ENCODE data around the gene SYT17. TPM values are rescaled to one million over a fixed set of nuclear protein-coding genes. Genes with fewer than 3 reads are reported as not detected.

Gene SYT17
- polyA plus RNA-seq, 2 donors = 3.5 to 6.2 TPM

DNA sequence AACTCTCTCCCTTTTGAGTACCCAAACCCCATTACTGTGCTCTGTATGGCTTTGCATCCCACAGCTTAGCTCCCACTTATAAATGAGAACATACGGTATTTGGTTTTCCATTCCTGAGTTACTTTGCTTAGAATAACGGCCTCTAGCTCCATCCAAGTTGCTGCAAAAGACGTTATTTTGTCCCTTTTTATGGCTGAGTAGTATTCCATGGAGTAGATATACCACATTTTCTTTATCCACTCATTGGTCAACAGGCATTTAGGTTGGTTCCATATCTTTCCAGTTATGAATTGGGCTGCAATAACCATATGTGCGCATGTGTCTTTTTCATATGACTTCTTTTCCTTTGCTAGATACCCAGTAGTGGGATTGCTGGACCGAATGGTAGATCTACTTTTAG is 19.9 kb upstream of the SYT17 start:
- H3K4me1 ChIP-seq (ENCODE audit: control insufficient read depth in 2 of 2, insufficient read depth in 2 of 2, low read length in 1 of 2) = peaks cover 0 to 2% of the 10 kb centered on the region in 2 donors
- no peaks in the 10 kb centered on the region for H3K27me3 ChIP-seq (ENCODE audit: control insufficient read depth in 1 of 2, insufficient read depth in 2 of 2, low read length in 2 of 2)
- WGBS, 2 donors = 84 to 96% methylated on average over 5 of the region's 5 CpGs
- no peaks in the 10 kb centered on the region for H3K36me3 ChIP-seq (ENCODE audit: control insufficient read depth in 2 of 2, insufficient read depth in 2 of 2, low read length in 1 of 2)
- H3K9me3 ChIP-seq (ENCODE audit: control insufficient read depth in 2 of 2, insufficient read depth in 1 of 2, low read depth in 1 of 2, low read length in 1 of 2) = no peaks in the 10 kb centered on the region
- no peak overlapping the region for H3K4me3 ChIP-seq (ENCODE audit: low read depth in 1 of 2, low read length in 2 of 2)
- H3K27ac ChIP-seq (ENCODE audit: low read depth in 2 of 2, low read length in 1 of 2) = no peak overlapping the region

DNA sequence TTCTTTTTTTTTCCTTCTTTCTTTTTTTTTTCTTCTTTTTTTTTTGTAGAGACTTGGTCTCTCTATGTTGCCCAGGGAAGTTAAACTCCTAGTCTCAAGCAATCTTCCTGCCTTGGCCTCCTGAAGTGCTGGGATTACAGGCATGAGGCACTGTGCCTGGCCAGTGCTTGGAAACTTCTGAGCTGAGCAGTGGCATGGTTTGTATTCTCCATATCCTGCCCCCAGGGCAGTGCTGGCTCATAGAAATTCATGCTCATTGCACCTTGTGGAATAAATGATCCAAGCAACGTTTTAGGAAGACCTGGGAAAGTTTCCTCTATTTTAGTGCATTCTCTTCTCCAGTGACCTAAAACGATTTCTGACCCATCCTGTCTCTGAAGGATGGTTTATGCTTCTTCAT is 16.7 kb upstream of the SYT17 start:
- no peaks in the 10 kb centered on the region for H3K27me3 ChIP-seq (ENCODE audit: control insufficient read depth in 1 of 2, insufficient read depth in 2 of 2, low read length in 2 of 2)
- no peaks in the 10 kb centered on the region for H3K36me3 ChIP-seq (ENCODE audit: control insufficient read depth in 2 of 2, insufficient read depth in 2 of 2, low read length in 1 of 2)
- H3K4me1 ChIP-seq (ENCODE audit: control insufficient read depth in 2 of 2, insufficient read depth in 2 of 2, low read length in 1 of 2) = no peaks in the 10 kb centered on the region
- H3K27ac ChIP-seq (ENCODE audit: low read depth in 2 of 2, low read length in 1 of 2) = no peak overlapping the region
- no peak overlapping the region for H3K4me3 ChIP-seq (ENCODE audit: low read depth in 1 of 2, low read length in 2 of 2)
- peaks cover 0 to 3% of the 10 kb centered on the region in 2 donors for H3K9me3 ChIP-seq (ENCODE audit: control insufficient read depth in 2 of 2, insufficient read depth in 1 of 2, low read depth in 1 of 2, low read length in 1 of 2)
- 42 to 46% methylated on average over 2 of the region's 2 CpGs for WGBS, 2 donors

DNA sequence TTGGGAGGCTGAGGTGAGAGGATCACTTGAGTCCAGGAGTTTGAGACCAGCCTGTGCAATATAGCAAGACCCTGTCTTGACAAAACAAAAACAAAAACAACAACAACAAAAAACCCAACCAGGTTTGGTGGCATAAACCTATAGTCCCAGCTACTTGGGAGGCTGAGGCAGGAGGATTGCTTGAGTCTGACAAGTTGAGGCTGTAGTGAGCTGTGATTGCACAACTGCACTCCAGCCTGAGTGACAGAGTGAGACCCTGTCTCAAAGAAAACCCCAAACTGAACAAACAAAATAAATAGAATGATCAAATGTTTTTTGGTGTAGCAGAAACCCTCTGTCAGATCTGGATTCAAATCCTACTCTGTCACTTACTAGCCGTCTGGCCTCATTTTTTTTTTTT is 16.0 kb upstream of the SYT17 start:
- no peak overlapping the region for H3K27ac ChIP-seq (ENCODE audit: low read depth in 2 of 2, low read length in 1 of 2)
- no peaks in the 10 kb centered on the region for H3K36me3 ChIP-seq (ENCODE audit: control insufficient read depth in 2 of 2, insufficient read depth in 2 of 2, low read length in 1 of 2)
- H3K27me3 ChIP-seq (ENCODE audit: control insufficient read depth in 1 of 2, insufficient read depth in 2 of 2, low read length in 2 of 2) = no peaks in the 10 kb centered on the region
- peaks cover 0 to 3% of the 10 kb centered on the region in 2 donors for H3K9me3 ChIP-seq (ENCODE audit: control insufficient read depth in 2 of 2, insufficient read depth in 1 of 2, low read depth in 1 of 2, low read length in 1 of 2)
- 84 to 88% methylated on average over 1 of the region's 1 CpG for WGBS, 2 donors
- H3K4me1 ChIP-seq (ENCODE audit: control insufficient read depth in 2 of 2, insufficient read depth in 2 of 2, low read length in 1 of 2) = no peaks in the 10 kb centered on the region
- no peak overlapping the region for H3K4me3 ChIP-seq (ENCODE audit: low read depth in 1 of 2, low read length in 2 of 2)

DNA sequence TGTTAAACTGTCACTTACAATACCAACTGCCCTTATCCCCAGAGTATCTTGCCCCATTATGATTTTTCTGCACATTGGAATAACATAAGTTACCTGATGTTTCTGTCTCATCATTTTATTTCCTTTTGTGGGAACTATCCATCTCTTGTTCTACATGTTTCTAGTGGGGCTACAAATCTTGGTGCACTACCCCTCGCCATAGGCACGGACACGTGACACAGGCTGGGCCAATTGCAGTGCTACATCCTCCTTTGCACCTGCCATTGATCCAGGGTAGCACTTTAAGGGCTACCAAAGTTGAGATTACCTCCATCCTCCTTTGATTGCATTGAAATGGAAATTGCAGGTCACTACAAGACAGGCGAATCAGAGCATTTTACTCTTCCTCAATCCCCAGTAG is 14.2 kb upstream of the SYT17 start:
- Histone ChIP-seq H3K27ac (ENCODE audit: low read depth in 2 of 2, low read length in 1 of 2) (no peak overlapping the region), H3K9me3 (ENCODE audit: control insufficient read depth in 2 of 2, insufficient read depth in 1 of 2, low read depth in 1 of 2, low read length in 1 of 2) (peaks cover 0 to 3% of the 10 kb centered on the region in 2 donors), H3K4me3 (ENCODE audit: low read depth in 1 of 2, low read length in 2 of 2) (no peak overlapping the region), H3K36me3 (ENCODE audit: control insufficient read depth in 2 of 2, insufficient read depth in 2 of 2, low read length in 1 of 2) (no peaks in the 10 kb centered on the region), H3K27me3 (ENCODE audit: control insufficient read depth in 1 of 2, insufficient read depth in 2 of 2, low read length in 2 of 2) (no peaks in the 10 kb centered on the region), H3K4me1 (ENCODE audit: control insufficient read depth in 2 of 2, insufficient read depth in 2 of 2, low read length in 1 of 2) (no peaks in the 10 kb centered on the region)
- 70 to 80% methylated on average over 4 of the region's 4 CpGs for WGBS, 2 donors

DNA sequence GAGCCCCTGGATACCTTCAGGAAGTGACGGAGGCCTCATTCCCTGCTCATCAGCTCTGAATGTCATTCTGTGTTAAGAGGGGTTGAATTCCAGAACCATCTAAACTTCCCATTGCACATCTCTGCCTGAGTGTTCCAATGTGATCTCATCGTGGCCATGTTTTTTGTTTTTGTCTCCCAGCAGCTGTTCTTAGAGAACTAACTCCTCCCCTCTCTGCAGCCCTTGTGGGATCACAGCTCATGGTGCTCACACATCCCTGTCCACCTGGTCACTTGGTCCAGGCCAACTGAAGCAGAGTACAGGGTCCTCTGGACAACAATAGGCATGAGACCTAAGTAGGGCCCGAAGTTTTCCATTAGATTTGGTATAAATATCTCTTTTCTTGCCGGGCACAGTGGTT is 6.0 kb upstream of the SYT17 start:
- H3K4me1 ChIP-seq (ENCODE audit: control insufficient read depth in 2 of 2, insufficient read depth in 2 of 2, low read length in 1 of 2) = no peaks in the 10 kb centered on the region
- H3K27ac ChIP-seq (ENCODE audit: low read depth in 2 of 2, low read length in 1 of 2) = no peak overlapping the region
- no peaks in the 10 kb centered on the region for H3K36me3 ChIP-seq (ENCODE audit: control insufficient read depth in 2 of 2, insufficient read depth in 2 of 2, low read length in 1 of 2)
- H3K27me3 ChIP-seq (ENCODE audit: control insufficient read depth in 1 of 2, insufficient read depth in 2 of 2, low read length in 2 of 2) = no peaks in the 10 kb centered on the region
- H3K4me3 ChIP-seq (ENCODE audit: low read depth in 1 of 2, low read length in 2 of 2) = no peak overlapping the region
- whole genome bisulfite sequencing, 2 donors = 76 to 78% methylated on average over 4 of the region's 4 CpGs
- H3K9me3 ChIP-seq (ENCODE audit: control insufficient read depth in 2 of 2, insufficient read depth in 1 of 2, low read depth in 1 of 2, low read length in 1 of 2) = peaks cover 0 to 4% of the 10 kb centered on the region in 2 donors

DNA sequence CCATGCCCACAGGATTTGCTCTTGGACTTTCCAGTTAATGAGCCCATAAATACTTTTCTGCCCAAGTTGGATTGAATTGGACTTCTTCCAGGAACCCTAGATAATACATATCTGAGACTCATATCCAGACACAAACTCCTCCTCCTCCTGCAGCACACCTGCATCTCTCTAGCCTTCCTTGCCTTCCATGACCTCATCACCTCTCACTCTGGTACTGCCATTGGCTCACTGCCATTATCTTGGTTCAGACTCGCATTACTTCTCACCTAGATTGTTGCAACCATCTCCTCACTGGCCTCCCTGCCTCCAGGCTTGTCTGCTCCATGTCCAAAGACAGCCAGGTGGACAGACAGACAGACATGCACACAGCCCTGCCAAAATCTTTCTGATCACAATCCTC is 4.8 kb upstream of the SYT17 start:
- no peaks in the 10 kb centered on the region for H3K27me3 ChIP-seq (ENCODE audit: control insufficient read depth in 1 of 2, insufficient read depth in 2 of 2, low read length in 2 of 2)
- H3K36me3 ChIP-seq (ENCODE audit: control insufficient read depth in 2 of 2, insufficient read depth in 2 of 2, low read length in 1 of 2) = no peaks in the 10 kb centered on the region
- H3K4me1 ChIP-seq (ENCODE audit: control insufficient read depth in 2 of 2, insufficient read depth in 2 of 2, low read length in 1 of 2) = no peaks in the 10 kb centered on the region
- WGBS, 2 donors = 85 to 88% methylated on average over 1 of the region's 1 CpG
- H3K9me3 ChIP-seq (ENCODE audit: control insufficient read depth in 2 of 2, insufficient read depth in 1 of 2, low read depth in 1 of 2, low read length in 1 of 2) = peaks cover 0 to 4% of the 10 kb centered on the region in 2 donors
- H3K27ac ChIP-seq (ENCODE audit: low read depth in 2 of 2, low read length in 1 of 2) = no peak overlapping the region
- H3K4me3 ChIP-seq (ENCODE audit: low read depth in 1 of 2, low read length in 2 of 2) = no peak overlapping the region

DNA sequence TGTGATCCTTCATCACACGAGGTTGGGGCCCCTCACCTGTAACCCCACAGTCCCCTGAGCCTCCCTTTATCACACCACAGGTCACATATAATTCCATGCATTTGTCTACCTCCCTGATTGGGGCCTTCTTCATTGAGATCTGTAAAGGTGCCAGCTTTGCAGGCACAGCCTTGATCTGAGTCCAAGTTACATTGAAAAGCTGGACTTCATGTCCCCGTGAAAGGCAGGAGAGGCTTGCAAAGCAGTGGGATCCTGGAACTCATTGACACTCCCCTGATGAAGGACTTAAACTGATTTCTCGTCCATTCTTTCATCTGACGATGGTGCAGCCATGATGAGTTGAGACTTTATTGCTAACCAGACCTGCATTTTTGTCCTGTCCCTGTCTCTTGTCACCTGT is 3.8 kb upstream of the SYT17 start:
- Histone ChIP-seq H3K4me1 (ENCODE audit: control insufficient read depth in 2 of 2, insufficient read depth in 2 of 2, low read length in 1 of 2) (peaks cover 0 to 3% of the 10 kb centered on the region in 2 donors), H3K4me3 (ENCODE audit: low read depth in 1 of 2, low read length in 2 of 2) (no peak overlapping the region), H3K27me3 (ENCODE audit: control insufficient read depth in 1 of 2, insufficient read depth in 2 of 2, low read length in 2 of 2) (no peaks in the 10 kb centered on the region), H3K27ac (ENCODE audit: low read depth in 2 of 2, low read length in 1 of 2) (no peak overlapping the region), H3K36me3 (ENCODE audit: control insufficient read depth in 2 of 2, insufficient read depth in 2 of 2, low read length in 1 of 2) (no peaks in the 10 kb centered on the region), H3K9me3 (ENCODE audit: control insufficient read depth in 2 of 2, insufficient read depth in 1 of 2, low read depth in 1 of 2, low read length in 1 of 2) (peaks cover 0 to 4% of the 10 kb centered on the region in 2 donors)
- WGBS, 2 donors = 73 to 76% methylated on average over 4 of the region's 4 CpGs

DNA sequence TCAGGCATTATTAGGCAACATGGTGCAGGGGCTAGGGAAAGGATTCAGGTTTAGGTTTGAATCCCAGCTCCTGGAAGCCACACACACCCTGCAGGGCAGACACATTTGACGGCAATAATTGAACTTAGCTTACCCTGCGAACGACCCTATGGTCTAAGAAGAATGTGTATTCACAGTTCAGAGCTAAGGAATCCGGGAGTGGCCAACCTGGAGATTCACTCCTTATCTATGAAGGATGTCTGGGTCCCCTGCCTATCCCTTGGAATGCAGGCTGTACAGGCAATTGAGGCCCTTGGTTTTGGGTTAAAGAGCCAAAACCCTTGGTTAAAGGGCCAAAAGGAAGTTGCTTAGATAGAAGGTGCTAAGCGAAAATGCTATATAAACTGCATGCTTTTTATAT is 2.9 kb upstream of the SYT17 start:
- H3K27ac ChIP-seq (ENCODE audit: low read depth in 2 of 2, low read length in 1 of 2) = no peak overlapping the region
- H3K9me3 ChIP-seq (ENCODE audit: control insufficient read depth in 2 of 2, insufficient read depth in 1 of 2, low read depth in 1 of 2, low read length in 1 of 2) = peaks cover 0 to 4% of the 10 kb centered on the region in 2 donors
- no peaks in the 10 kb centered on the region for H3K27me3 ChIP-seq (ENCODE audit: control insufficient read depth in 1 of 2, insufficient read depth in 2 of 2, low read length in 2 of 2)
- H3K36me3 ChIP-seq (ENCODE audit: control insufficient read depth in 2 of 2, insufficient read depth in 2 of 2, low read length in 1 of 2) = no peaks in the 10 kb centered on the region
- H3K4me3 ChIP-seq (ENCODE audit: low read depth in 1 of 2, low read length in 2 of 2) = no peak overlapping the region
- WGBS, 2 donors = 82 to 85% methylated on average over 5 of the region's 5 CpGs
- H3K4me1 ChIP-seq (ENCODE audit: control insufficient read depth in 2 of 2, insufficient read depth in 2 of 2, low read length in 1 of 2) = peaks cover 0 to 3% of the 10 kb centered on the region in 2 donors

DNA sequence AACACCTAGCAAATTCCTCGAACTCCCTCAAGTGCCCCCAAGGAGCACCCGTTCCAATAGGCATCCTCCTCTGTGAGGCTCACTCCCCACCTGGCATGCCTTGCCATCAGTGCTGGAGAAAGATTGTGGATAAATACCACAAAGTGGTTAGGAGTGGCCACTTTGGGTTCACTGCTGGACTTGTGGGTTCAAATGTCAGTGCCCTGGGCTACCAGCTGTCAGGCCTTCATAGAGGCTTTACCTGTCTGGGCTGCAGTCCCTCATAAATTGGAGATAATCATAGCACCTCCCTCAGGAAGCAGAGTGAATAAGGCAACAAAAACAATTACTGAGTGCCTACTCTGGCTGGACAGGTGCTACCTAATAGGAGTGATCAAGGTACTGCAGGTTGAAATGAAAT is 1.5 kb upstream of the SYT17 start:
- Histone ChIP-seq H3K27ac (ENCODE audit: low read depth in 2 of 2, low read length in 1 of 2) (no peak overlapping the region), H3K4me3 (ENCODE audit: low read depth in 1 of 2, low read length in 2 of 2) (no peak overlapping the region), H3K36me3 (ENCODE audit: control insufficient read depth in 2 of 2, insufficient read depth in 2 of 2, low read length in 1 of 2) (no peaks in the 10 kb centered on the region), H3K4me1 (ENCODE audit: control insufficient read depth in 2 of 2, insufficient read depth in 2 of 2, low read length in 1 of 2) (peaks cover 0 to 3% of the 10 kb centered on the region in 2 donors), H3K27me3 (ENCODE audit: control insufficient read depth in 1 of 2, insufficient read depth in 2 of 2, low read length in 2 of 2) (no peaks in the 10 kb centered on the region), H3K9me3 (ENCODE audit: control insufficient read depth in 2 of 2, insufficient read depth in 1 of 2, low read depth in 1 of 2, low read length in 1 of 2) (peaks cover 0 to 4% of the 10 kb centered on the region in 2 donors)
- WGBS, 2 donors = 73 to 78% methylated on average over 2 of the region's 2 CpGs

DNA sequence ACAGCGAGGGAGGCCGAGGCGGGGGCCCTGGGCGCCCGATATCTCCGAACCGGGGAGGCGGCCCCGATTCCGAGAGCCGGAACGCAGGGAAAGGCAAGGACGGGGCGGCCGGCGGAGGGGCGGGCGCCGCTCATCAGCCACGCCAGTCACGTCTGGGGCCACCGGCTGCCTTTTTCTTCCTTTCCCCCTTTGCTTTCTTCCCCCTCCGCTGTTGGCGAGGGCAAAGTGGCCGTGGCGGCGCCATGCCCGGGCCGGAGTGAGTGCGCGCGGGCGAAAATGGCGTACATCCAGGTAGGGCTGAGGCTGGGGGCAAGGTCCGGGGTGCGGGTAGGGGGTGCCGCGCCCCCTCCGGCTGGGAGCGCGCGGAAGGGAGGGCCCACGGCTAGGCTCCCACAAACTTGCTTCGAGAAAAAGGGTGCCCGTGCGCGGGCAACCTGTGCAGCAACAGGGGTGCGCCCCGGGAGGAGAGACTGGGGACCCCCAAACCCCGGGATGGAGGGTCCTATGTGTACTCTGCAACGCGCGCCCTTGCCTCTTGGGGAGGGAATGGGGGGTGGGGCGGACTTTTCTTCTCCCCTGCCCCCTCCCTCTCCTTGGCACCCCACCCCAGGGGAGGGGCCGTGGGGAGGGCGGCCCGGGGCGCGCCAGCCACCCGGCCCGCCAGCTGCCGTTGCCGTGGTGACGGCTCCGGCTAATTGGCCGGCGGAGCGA is 486 bp downstream of the SYT17 start:
- Histone ChIP-seq H3K4me1 (ENCODE audit: control insufficient read depth in 2 of 2, insufficient read depth in 2 of 2, low read length in 1 of 2) (peaks cover 0 to 3% of the 10 kb centered on the region in 2 donors), H3K36me3 (ENCODE audit: control insufficient read depth in 2 of 2, insufficient read depth in 2 of 2, low read length in 1 of 2) (no peaks in the 10 kb centered on the region), H3K9me3 (ENCODE audit: control insufficient read depth in 2 of 2, insufficient read depth in 1 of 2, low read depth in 1 of 2, low read length in 1 of 2) (peaks cover 0 to under 1% of the 10 kb centered on the region in 2 donors), H3K4me3 (ENCODE audit: low read depth in 1 of 2, low read length in 2 of 2) (peak overlapping the region; percentile 64 to 72), H3K27me3 (ENCODE audit: control insufficient read depth in 1 of 2, insufficient read depth in 2 of 2, low read length in 2 of 2) (no peaks in the 10 kb centered on the region), H3K27ac (ENCODE audit: low read depth in 2 of 2, low read length in 1 of 2) (peak overlapping the region in 1 of 2 donors; percentile 29)
- 1 to 2% methylated on average over 49 to 68 of the region's 68 CpGs for WGBS, 2 donors
